ENCODE data around the gene CRLF1. TPM values are rescaled to one million over a fixed set of nuclear protein-coding genes. Genes with fewer than 3 reads are reported as not detected.

Gene CRLF1
- polyA plus RNA-seq, 4 donors = 2.0 to 22.3 (median 6.5) TPM; not detected in 1

DNA sequence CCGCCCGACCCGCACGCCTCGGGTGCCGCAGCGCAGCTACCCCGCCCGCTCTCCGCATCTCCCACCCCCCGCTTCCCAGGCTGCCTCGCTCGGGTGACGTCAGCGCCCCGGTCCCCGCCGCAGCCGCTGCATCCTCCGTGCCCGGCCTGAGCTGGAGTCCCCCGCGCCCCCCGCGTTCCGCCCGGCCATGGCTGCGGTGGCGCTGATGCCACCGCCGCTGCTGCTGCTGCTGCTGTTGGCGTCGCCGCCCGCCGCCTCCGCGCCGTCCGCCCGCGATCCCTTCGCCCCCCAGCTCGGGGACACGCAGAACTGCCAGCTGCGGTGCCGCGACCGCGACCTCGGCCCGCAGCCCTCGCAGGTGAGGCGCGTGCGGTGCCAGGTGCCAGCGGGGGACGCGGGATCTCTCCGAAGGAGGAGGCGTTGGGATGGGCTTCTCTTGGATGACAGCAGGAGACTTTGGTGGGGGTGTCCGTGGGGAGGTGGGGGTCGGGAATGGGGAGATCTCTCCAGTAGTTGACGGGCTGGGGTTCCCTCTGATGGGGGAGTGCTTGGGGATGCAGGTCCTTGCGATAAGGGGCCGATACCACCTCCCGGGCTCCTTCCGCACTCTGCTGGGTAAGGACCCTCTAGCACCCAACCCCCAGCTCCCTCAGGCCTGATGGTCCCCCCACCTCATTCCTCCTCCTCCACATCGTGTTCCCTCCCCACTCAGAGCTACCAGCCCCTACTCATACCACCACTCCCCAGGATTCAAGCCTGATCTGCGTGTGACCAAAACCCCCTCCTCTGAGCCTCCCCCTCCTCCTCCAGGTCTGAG lies 6.4 kb upstream of the CRLF1 start, which contains the start of gene TMEM59L:
TMEM59L (plus strand) TSS at position 99 of the 817 bp plus-strand sequence; CDS start at position 188, 89 bp downstream.
- no peak for FAIRE-seq
- Histone ChIP-seq H3K27ac (ENCODE audit: low read depth in 1 of 3, low read length in 2 of 3) (no peak within 1 kb of the TSS), H3K27me3 (ENCODE audit: control insufficient read depth in 3 of 3, insufficient read depth in 3 of 3, low read length in 3 of 3) (peaks cover 29 to 82% (median 45%) of the 10 kb centered on the region in 3 donors), H3K4me3 (ENCODE audit: low read depth in 1 of 3, low read length in 3 of 3) (peak within 1 kb of the TSS in 2 of 3 donors; percentile 18 to 43), H3K9me3 (ENCODE audit: control insufficient read depth in 2 of 2, insufficient read depth in 1 of 2, low read depth in 1 of 2, low read length in 1 of 2) (peaks cover 0 to 12% of the 10 kb centered on the region in 2 donors), H3K36me3 (ENCODE audit: control insufficient read depth in 3 of 3, insufficient read depth in 2 of 3, low read depth in 1 of 3, low read length in 3 of 3) (no peaks in the 10 kb centered on the region), H3K4me1 (ENCODE audit: control insufficient read depth in 3 of 3, insufficient read depth in 2 of 3, low read depth in 1 of 3, low read length in 2 of 3) (peaks cover 0 to 9% (median 3%) of the 10 kb centered on the region in 3 donors)
- DNase-seq = peak in 1 of 2 donors; percentile 41
- 0 to 2% (median 2%) methylated on average over 50 to 70 of the region's 70 CpGs for WGBS, 3 donors

- peak overlapping the region in 2 of 3 donors; percentile 18 to 43 for H3K4me3 ChIP-seq (ENCODE audit: low read depth in 1 of 3, low read length in 3 of 3)
- H3K4me1 ChIP-seq (ENCODE audit: control insufficient read depth in 3 of 3, insufficient read depth in 2 of 3, low read depth in 1 of 3, low read length in 2 of 3) = peaks cover 0 to 12% (median 3%) of the 10 kb centered on the region in 3 donors
- H3K27me3 ChIP-seq (ENCODE audit: control insufficient read depth in 3 of 3, insufficient read depth in 3 of 3, low read length in 3 of 3) = peaks cover 36 to 84% (median 53%) of the 10 kb centered on the region in 3 donors
- no peaks in the 10 kb centered on the region for H3K36me3 ChIP-seq (ENCODE audit: control insufficient read depth in 3 of 3, insufficient read depth in 2 of 3, low read depth in 1 of 3, low read length in 3 of 3)
- H3K9me3 ChIP-seq (ENCODE audit: control insufficient read depth in 2 of 2, insufficient read depth in 1 of 2, low read depth in 1 of 2, low read length in 1 of 2) = peaks cover 0 to 7% of the 10 kb centered on the region in 2 donors
- 2 to 4% (median 2%) methylated on average over 27 to 30 of the region's 30 CpGs for WGBS, 3 donors
- DNase-seq = no peak
- no peak for FAIRE-seq
- H3K27ac ChIP-seq (ENCODE audit: low read depth in 1 of 3, low read length in 2 of 3) = no peak overlapping the region
These were observed 5.6 kb upstream of the CRLF1 start for GRCh38 chr19:18612051-18612771.

DNA sequence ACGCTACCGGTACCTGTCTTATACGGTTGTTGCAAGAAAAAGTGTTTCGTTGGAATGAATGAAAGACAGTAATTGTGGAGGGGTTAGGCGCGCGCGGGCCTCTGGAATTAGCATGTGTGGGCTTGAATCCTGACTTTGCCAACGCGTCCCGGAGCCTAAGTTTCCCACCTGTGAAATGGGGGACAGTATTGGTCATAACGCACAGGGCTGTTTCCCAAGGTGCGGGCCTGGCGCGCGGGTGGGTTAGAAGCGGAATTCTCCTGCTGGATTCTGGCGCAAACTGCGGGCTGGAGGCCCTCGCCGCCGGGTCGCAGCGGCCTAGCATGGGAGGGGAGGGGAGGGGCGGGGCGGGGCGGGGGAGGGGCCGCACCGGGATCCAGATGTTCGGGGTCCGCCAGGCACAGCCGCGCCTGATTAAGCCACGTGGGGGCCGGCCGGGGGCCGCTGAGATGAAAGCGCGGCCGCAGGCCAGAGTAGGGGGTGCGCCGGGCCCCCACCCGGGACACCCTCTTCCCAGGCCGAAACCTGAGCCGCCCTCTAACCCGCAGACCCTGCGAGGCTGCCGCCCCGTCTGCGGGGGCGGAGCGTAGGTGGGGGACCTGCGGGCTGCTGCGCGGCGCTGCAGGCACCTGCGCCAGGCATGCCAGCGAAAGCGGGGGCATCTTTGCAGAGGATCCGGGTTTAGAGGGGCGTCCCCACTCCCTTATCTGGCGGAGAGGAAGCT lies 4.9 kb upstream of the CRLF1 start:
- no peak overlapping the region for H3K4me3 ChIP-seq (ENCODE audit: low read depth in 1 of 3, low read length in 3 of 3)
- WGBS, 3 donors = 1 to 3% (median 2%) methylated on average over 38 to 62 of the region's 62 CpGs

DNA sequence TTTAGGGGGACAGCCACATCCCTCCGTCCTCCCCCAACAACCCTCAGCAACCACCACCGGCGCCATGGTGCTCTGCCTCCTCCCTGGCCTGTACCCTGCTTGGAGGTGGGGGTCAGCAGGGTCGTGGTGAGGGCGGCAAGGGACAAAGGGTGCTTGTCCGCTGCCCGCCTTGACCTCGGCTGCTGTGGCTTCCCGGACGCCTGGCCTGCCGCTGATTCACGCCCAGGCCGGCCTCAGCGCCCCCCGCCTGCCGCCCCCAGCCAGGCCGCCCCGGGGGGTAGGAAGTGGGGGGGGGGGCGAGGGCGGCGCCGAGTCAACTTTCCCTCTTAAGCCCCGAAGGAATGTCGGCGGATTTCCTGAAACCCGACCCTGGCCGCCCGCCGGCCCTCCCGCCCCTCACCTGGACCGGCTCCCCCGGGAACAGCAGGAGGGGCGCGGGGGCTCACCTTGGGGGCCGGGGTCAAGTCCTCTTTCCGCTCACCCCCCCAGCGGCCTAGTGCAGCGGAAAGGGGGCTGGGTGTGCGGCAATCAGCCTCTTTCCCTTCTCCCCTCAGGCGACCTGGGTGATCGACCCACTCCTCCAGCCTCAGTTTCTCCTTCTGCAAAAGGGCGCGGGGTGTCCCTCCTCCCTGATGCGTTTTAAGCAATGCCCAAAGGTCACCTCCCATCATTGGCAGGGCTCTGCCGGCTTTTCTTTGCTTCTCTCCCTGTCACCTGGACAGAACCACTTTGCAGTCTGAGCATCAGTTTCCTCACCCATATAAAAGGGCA lies 4.1 kb upstream of the CRLF1 start:
- FAIRE-seq (no peak), DNase-seq (no peak)
- H3K9me3 ChIP-seq (ENCODE audit: control insufficient read depth in 2 of 2, insufficient read depth in 1 of 2, low read depth in 1 of 2, low read length in 1 of 2) = peaks cover 0 to 4% of the 10 kb centered on the region in 2 donors
- peaks cover 0 to 14% (median 3%) of the 10 kb centered on the region in 3 donors for H3K4me1 ChIP-seq (ENCODE audit: control insufficient read depth in 3 of 3, insufficient read depth in 2 of 3, low read depth in 1 of 3, low read length in 2 of 3)
- no peak overlapping the region for H3K4me3 ChIP-seq (ENCODE audit: low read depth in 1 of 3, low read length in 3 of 3)
- no peak overlapping the region for H3K27ac ChIP-seq (ENCODE audit: low read depth in 1 of 3, low read length in 2 of 3)
- WGBS, 3 donors = 4 to 7% (median 5%) methylated on average over 32 to 45 of the region's 45 CpGs
- H3K36me3 ChIP-seq (ENCODE audit: control insufficient read depth in 3 of 3, insufficient read depth in 2 of 3, low read depth in 1 of 3, low read length in 3 of 3) = no peaks in the 10 kb centered on the region
- peaks cover 43 to 87% (median 51%) of the 10 kb centered on the region in 3 donors for H3K27me3 ChIP-seq (ENCODE audit: control insufficient read depth in 3 of 3, insufficient read depth in 3 of 3, low read length in 3 of 3)

More for the DNA sequence above, 4.9 kb upstream of the CRLF1 start:
- Histone ChIP-seq H3K27me3 (ENCODE audit: control insufficient read depth in 3 of 3, insufficient read depth in 3 of 3, low read length in 3 of 3) (peaks cover 36 to 89% (median 50%) of the 10 kb centered on the region in 3 donors), H3K27ac (ENCODE audit: low read depth in 1 of 3, low read length in 2 of 3) (no peak overlapping the region), H3K36me3 (ENCODE audit: control insufficient read depth in 3 of 3, insufficient read depth in 2 of 3, low read depth in 1 of 3, low read length in 3 of 3) (no peaks in the 10 kb centered on the region), H3K4me1 (ENCODE audit: control insufficient read depth in 3 of 3, insufficient read depth in 2 of 3, low read depth in 1 of 3, low read length in 2 of 3) (peaks cover 0 to 14% (median 3%) of the 10 kb centered on the region in 3 donors), H3K9me3 (ENCODE audit: control insufficient read depth in 2 of 2, insufficient read depth in 1 of 2, low read depth in 1 of 2, low read length in 1 of 2) (peaks cover 0 to 4% of the 10 kb centered on the region in 2 donors)
- FAIRE-seq (no peak), DNase-seq (peak in 1 of 2 donors; percentile 16)

DNA sequence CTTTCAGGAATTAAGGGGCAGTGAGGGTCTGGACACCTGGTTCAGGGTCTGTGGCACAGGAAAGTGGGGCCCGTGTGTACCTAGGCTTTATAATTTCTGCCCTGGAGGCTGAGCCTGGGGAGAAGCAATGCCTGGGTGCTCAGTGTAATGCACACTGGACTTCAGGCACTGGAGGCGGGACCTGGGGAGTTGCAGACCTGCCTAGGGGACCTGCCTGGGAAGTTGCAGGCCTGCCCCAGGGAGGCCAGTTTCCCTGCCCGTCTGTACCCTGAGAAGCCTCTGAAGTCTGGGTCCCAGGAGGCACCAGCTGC lies 3.6 kb upstream of the CRLF1 start:
- no peak overlapping the region for H3K27ac ChIP-seq (ENCODE audit: low read depth in 1 of 3, low read length in 2 of 3)

DNA sequence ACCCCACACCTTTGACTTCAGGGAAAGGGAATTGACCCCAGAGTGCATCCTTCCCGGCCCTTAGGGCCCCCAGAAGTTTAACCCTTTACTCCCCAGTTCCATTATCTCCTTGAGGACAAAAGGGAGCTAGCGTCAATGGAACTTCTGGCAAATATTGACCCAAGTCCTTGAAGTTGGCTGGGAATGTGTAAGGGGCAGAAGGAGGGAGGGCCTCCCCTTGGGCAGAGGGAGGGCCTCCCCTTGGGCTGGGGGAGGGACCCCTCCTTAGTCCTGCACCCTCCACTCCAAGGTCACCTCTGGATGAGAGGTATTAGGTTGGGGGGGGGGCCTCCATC lies 3.1 kb upstream of the CRLF1 start:
- FAIRE-seq = no peak
- H3K9me3 ChIP-seq (ENCODE audit: control insufficient read depth in 2 of 2, insufficient read depth in 1 of 2, low read depth in 1 of 2, low read length in 1 of 2) = peaks cover 0 to 4% of the 10 kb centered on the region in 2 donors
- H3K27ac ChIP-seq (ENCODE audit: low read depth in 1 of 3, low read length in 2 of 3) = no peak overlapping the region
- no peak for DNase-seq
- H3K27me3 ChIP-seq (ENCODE audit: control insufficient read depth in 3 of 3, insufficient read depth in 3 of 3, low read length in 3 of 3) = peaks cover 50 to 90% (median 61%) of the 10 kb centered on the region in 3 donors
- no peaks in the 10 kb centered on the region for H3K36me3 ChIP-seq (ENCODE audit: control insufficient read depth in 3 of 3, insufficient read depth in 2 of 3, low read depth in 1 of 3, low read length in 3 of 3)
- 4 to 31% (median 22%) methylated on average over 2 of the region's 2 CpGs for WGBS, 3 donors
- peaks cover 0 to 14% (median 3%) of the 10 kb centered on the region in 3 donors for H3K4me1 ChIP-seq (ENCODE audit: control insufficient read depth in 3 of 3, insufficient read depth in 2 of 3, low read depth in 1 of 3, low read length in 2 of 3)
- no peak overlapping the region for H3K4me3 ChIP-seq (ENCODE audit: low read depth in 1 of 3, low read length in 3 of 3)

More for the DNA sequence above, 3.6 kb upstream of the CRLF1 start:
- no peak for FAIRE-seq
- WGBS, 3 donors = 13 to 23% (median 21%) methylated on average over 3 of the region's 3 CpGs
- peaks cover 0 to 14% (median 3%) of the 10 kb centered on the region in 3 donors for H3K4me1 ChIP-seq (ENCODE audit: control insufficient read depth in 3 of 3, insufficient read depth in 2 of 3, low read depth in 1 of 3, low read length in 2 of 3)
- H3K27me3 ChIP-seq (ENCODE audit: control insufficient read depth in 3 of 3, insufficient read depth in 3 of 3, low read length in 3 of 3) = peaks cover 48 to 90% (median 57%) of the 10 kb centered on the region in 3 donors
- H3K9me3 ChIP-seq (ENCODE audit: control insufficient read depth in 2 of 2, insufficient read depth in 1 of 2, low read depth in 1 of 2, low read length in 1 of 2) = peaks cover 0 to 4% of the 10 kb centered on the region in 2 donors
- H3K36me3 ChIP-seq (ENCODE audit: control insufficient read depth in 3 of 3, insufficient read depth in 2 of 3, low read depth in 1 of 3, low read length in 3 of 3) = no peaks in the 10 kb centered on the region
- H3K4me3 ChIP-seq (ENCODE audit: low read depth in 1 of 3, low read length in 3 of 3) = no peak overlapping the region
- DNase-seq = no peak

- 31 to 41% (median 39%) methylated on average over 9 of the region's 9 CpGs for WGBS, 3 donors
- H3K36me3 ChIP-seq (ENCODE audit: control insufficient read depth in 3 of 3, insufficient read depth in 2 of 3, low read depth in 1 of 3, low read length in 3 of 3) = no peaks in the 10 kb centered on the region
- DNase-seq = no peak
- FAIRE-seq = no peak
- H3K4me3 ChIP-seq (ENCODE audit: low read depth in 1 of 3, low read length in 3 of 3) = no peak overlapping the region
- H3K27me3 ChIP-seq (ENCODE audit: control insufficient read depth in 3 of 3, insufficient read depth in 3 of 3, low read length in 3 of 3) = peaks cover 50 to 90% (median 61%) of the 10 kb centered on the region in 3 donors
- no peak overlapping the region for H3K27ac ChIP-seq (ENCODE audit: low read depth in 1 of 3, low read length in 2 of 3)
- H3K9me3 ChIP-seq (ENCODE audit: control insufficient read depth in 2 of 2, insufficient read depth in 1 of 2, low read depth in 1 of 2, low read length in 1 of 2) = peaks cover 0 to 5% of the 10 kb centered on the region in 2 donors
- peaks cover 0 to 16% (median 3%) of the 10 kb centered on the region in 3 donors for H3K4me1 ChIP-seq (ENCODE audit: control insufficient read depth in 3 of 3, insufficient read depth in 2 of 3, low read depth in 1 of 3, low read length in 2 of 3)
These were observed 2.5 kb upstream of the CRLF1 start for GRCh38 chr19:18608805-18609716.

All from small intestine (tissue), 7 donors.